Measurements from ENCODE around the gene ATAD2B.

DNA sequence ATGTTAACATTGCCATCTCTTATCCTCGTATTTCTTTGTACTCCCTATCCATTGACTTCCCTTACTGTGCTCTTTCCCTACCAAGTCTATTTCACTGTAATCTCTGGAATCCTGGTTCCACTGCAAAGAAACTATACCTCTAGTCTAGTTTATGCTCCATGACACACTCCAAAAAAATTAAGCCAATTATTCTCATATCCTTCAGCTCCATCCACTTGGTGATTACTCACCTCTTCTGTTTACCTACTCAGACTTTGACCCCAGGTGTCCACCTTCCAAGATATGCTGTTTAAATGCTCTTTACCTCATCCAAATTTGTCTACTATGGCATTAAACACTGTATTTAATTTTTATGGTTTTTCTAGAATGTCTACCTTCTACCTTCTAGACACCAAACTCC lies 137.9 kb downstream of the ATAD2B start:
- TF ChIP-seq, protein P1, sequence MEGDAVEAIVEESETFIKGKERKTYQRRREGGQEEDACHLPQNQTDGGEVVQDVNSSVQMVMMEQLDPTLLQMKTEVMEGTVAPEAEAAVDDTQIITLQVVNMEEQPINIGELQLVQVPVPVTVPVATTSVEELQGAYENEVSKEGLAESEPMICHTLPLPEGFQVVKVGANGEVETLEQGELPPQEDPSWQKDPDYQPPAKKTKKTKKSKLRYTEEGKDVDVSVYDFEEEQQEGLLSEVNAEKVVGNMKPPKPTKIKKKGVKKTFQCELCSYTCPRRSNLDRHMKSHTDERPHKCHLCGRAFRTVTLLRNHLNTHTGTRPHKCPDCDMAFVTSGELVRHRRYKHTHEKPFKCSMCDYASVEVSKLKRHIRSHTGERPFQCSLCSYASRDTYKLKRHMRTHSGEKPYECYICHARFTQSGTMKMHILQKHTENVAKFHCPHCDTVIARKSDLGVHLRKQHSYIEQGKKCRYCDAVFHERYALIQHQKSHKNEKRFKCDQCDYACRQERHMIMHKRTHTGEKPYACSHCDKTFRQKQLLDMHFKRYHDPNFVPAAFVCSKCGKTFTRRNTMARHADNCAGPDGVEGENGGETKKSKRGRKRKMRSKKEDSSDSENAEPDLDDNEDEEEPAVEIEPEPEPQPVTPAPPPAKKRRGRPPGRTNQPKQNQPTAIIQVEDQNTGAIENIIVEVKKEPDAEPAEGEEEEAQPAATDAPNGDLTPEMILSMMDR (IDR thresholded peaks at IDR 0.05), result no peak
- no peak for TF ChIP-seq POLR2A (IDR thresholded peaks at IDR 0.05)

Measured in transverse colon (tissue), 3 donors.